Stimulated activated CD4-positive, alpha-beta T cell treated with anti-CD3 and anti-CD28 coated beads, Interleukin-1b, Interleukin-23, amount 100 ng/mL, for 48 hours (primary cell): ENCODE results near the gene IQGAP1.
"Not testable (repeated sequence)": the region's sequence is repeated elsewhere in the genome, so short reads cannot be mapped to it uniquely, and the experiment has no call there.

ENCODE experiments used
- DNase-seq: peaks from one replicate; pipeline ENCODE4 v3.0.0-alpha.2; 2020

The IQGAP1 gene

DNA sequence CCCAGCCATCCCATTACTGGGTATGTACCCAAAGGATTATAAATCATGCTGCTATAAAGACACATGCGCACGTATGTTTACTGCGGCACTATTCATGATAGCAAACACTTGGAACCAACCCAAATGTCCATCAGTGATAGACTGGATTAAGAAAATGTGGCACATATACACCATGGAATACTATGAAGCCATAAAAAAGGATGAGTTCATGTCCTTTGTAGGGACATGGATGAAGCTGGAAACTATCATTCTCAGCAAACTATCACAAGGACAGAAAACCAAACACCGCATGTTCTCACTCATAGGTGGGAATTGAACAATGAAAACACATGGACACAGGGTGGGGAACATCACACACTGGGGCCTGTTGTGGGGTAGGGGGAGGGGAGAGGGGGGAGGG, 22.3 kb downstream of the IQGAP1 start:
- not testable (repeated sequence) for DNase-seq

DNA sequence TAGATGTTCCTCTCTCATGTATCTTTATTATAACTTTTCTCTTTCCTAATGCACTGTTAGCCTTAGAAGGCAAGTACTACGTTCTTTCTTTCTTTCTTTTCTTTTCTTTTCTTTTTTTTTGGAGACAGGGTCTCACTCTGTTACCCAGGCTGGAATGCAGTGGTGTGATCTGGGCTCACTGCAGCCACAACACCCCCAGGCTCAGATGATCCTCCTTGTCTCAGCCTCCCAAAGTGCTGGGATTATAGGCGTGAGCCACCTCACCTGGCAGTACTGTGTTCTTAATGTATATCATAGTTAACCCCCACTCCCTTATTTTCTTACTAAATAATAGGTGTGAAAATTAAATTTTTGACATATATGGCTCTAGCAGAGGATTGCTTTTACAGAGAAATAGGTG, 23.1 kb downstream of the IQGAP1 start:
- no peak for DNase-seq

DNA sequence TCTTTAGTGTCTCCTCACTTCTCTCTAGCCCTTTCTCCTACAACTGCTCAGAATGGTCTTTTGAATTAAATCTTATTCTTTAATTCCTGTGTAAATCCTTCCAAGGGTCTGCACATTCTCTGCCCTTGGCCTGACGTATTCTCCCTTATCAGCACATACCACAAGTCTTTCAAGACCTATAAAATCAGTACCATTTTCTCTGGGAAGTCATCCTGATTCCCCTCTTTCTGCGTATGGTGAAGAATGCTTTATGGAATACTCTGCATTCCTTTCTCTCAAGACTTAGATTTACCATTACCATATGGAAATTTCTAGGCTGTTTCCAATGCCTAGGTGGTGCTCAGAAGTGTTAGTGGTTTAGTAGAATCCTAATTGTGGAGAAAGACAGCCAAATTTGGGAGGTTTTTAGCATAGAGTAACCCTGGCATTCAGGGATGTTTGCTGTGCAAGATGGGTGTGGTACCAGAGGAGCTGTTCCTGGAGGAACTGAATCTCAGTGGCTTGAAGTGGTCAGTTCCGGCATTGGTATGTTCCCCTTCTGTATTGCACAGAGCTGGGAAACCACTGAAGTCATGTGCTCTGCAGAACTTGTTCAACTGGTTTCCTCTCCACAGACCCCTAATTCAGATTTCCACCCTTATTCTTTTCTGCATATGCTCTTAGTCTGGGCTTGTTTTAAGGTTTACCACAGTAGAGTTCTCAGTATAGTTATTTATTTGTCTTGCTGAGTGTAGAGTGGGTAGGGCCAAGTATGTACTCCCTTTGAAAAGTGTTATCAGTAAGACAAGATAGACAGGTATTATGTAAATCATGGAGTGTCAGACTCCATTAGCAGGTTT, 24.5 kb downstream of the IQGAP1 start:
- no peak for DNase-seq

DNA sequence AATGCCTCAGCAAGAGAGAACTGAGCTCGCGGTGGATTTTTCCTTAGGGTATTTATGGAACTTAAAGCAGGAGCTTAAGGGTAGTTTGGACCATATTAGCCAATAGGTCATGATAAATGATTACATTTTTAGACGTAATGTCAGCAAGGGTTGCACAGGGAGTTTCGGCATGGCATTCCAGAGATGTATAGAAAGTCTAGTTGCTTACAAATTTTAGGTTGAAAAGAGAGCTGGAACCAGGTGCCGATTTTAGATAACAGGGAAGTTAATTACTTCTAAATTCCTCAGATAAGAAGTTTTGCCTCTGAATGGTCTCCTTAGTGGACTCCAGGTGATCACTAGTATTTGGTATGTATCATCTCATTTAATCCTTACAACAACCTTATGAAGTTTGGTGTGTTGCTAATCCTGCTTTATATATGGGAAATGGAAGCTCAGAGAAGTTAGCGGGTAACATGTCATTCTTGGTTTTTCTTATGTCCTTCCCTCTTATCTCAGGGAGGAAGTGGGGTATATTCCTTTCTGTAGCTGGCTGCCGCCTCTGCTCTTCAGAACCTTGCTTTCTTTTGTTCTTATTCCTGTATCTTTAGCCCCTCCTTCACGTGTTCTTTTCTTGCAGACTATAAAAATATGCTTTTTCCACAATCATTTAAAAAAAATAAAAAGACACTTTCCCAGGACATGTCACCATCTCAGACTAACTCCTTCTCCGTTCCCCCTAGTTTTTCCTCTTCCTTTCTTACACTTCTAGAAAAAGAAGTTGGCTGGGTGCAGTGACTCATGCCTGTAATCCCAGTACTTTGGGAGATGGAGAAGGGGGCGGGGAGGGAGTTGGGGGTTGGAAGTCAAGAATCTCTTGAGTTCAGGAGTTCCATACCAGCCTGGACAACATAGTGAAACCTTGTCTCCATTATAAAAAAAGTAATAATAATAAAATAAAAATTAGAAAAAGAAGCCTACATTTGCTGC, 25.7 kb downstream of the IQGAP1 start:
- DNase-seq: no peak

DNA sequence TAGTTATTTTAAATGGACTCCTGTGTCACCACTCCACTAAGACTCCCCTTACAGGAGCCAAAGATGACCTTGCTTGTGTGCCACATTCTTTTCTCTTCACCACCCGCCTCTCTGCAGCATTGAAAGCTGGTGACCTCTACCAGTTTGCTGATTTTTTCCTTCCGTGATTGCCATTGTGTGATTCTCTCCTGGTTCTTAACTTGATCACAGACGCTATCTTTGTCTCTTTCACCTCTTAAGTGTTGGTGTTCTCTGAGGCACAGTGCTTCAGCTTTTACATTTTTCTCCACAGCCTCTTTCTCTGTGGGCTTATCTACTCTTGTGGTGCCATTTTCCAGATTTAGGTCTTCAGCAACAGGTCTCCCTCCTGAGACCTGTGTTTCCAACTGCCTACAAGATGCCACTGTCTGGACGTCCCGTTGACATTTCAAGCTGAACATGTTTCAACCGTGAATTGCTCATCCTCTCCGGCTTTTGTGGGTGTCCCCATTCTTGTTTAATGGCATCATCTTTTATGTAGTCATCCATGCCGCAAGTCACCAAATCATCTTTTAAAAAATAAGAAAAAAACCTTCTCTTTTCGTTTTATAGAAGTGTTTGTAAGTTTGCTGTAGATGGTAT, 26.5 kb downstream of the IQGAP1 start:
- peak; percentile 57 for DNase-seq

DNA sequence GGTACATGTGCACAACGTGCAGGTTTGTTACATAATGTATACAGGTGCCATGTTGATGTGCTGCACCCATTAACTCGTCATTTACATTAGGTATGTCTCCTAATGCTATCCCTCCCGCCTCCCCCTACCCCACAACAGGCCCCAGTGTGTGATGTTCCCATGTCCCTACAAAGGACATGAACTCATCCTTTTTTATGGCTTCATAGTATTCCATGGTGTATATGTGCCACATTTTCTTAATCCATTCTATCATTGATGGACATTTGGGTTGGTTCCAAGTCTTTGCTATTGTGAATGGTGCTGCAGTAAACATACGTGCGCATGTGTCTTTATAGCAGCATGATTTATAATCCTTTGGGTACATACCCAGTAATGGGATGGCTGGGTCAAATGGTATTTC, 28.0 kb downstream of the IQGAP1 start:
- not testable (repeated sequence) for DNase-seq

DNA sequence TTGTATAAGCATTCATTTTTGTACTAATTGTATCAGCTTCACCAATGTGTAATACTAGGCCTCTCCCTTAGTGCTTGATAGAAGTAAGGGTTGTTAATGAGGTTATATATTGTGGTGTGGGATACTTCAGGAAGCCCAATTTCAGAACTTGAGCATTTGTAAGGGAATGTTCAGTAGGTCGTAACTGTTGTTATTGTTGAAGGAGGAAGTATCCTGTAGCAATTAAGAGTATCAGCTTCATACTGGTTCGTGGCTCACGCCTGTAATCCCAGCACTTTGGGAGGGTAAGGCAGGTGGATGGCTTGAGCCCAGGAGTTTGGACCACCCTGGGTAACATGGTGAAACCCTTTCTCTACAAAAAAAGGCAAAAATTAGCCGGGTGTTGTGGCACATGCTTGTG, 30.6 kb downstream of the IQGAP1 start:
- no peak for DNase-seq

DNA sequence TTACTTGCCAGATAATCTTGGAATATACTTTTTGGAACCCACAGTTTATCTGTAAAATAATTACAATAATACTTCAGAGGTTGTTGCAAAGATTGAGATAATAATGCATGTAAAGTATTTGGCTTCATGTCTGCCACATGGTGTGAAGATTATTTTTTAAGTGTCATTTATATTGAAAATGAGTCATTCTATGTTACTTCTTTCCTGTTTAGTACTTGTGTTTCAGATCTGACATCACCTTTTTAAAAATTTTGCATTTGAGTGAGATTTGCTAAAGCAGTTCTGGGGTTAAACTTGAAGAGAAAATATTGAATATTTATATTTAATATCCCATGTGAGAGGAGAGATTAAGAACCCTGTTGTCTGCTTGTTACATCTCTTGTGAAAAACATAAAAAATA, 31.2 kb downstream of the IQGAP1 start:
- DNase-seq: no peak

DNA sequence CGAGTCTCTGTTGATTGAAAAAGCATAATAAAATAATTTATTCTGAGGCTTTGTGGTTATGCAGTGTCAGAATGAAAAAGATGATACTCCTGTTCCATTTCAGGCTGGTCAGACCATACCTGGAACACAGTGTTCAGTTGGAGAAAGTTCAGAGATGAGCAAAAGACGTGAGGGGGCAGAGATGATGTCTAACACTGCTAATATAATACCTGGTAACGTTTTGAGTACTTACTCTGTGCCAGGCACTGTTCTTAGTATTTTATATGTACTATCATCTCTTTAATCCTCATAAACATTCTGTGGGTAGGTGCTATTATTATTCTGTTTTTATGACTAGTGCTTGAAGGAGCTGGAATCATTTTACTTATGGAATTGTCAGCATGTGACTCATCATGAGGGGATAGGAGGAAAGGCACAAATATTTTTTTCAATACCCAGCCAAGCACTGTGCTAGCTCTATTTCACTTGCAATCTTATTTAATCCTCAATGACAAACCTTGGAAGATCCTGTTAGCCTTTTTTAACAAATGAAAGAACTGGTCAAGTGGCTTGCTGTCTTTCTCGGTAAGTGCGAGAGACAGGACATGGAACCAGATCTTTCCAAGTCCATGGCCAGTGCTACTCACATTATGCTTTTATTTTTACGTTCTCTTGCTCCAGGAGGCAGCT, 31.8 kb downstream of the IQGAP1 start:
- DNase-seq: peak; percentile 62

DNA sequence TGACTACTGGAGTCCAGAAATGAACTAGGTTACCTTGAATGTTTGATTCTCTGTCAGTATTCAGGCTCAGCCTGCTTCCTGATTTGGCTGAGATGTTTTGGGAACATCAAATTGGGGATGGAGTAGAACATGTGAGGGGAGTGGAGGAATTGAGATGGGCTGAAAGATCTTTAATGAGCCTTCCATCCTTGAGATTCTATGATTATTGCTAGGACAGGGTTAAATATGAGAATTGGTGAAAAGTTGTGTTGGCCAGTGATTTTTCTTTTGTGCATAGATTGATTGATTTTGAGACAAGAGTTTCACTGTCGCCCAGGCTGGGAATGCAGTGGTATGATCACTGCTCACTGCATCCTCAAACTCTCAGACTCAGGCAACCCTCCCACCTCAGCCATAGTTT, 32.4 kb downstream of the IQGAP1 start:
- DNase-seq: no peak

DNA sequence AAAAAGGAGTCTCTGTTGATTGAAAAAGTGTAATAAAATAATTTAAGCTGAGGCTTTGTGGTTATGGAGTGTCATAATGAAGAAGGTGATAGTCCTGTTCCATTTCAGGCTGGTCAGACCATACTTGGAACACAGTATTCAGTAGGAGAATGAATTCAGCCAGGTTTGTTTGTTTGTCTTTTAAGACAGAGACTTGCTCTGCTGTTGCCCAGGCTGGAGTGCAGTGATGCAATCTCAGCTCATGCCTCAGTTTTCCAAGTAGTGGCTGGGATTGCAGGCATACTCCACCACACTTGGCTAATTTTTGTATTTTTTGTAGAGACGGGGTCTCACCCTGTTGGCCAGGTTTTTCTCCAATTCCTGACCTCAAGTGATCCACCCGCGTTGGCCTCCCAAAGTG, 33.5 kb downstream of the IQGAP1 start:
- no peak for DNase-seq

DNA sequence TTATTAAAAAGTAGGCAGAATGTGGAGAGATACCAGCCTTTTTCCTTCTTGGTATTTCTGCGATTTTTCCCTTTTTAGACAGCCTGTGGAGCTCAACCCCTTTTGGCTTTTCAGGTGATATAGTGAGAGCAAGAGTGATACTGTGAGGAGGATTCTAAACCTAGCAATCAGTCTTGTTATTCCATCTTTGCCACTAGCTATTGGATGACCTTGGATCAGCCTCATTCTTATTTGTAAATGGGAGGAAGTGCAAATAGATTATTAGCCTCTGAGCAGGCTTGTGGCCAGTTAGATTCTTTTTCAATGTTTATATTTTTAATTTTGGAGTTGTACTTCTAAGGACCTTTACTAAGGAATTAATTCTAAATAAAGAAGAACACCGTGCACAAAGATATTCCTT, 34.0 kb downstream of the IQGAP1 start:
- DNase-seq: no peak

DNA sequence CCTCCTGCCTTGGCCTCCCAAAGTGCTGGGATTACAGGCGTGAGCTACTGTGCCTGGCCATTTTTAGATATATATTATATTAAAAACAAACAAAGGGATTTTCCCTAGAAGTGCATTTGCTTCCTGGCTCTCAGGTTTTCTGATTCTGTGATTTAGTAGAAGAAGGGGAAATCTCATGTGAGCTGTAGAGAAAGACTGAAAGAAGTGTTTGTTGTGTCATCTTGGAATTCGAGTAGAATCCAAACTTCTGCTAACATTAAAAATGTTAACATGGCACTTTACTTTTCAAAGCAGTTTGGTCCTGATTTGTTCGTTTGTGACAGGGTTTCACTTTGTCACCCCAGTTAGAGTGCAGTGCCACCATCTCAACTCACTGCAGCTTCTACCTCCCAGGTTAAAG, 34.9 kb downstream of the IQGAP1 start:
- no peak for DNase-seq

DNA sequence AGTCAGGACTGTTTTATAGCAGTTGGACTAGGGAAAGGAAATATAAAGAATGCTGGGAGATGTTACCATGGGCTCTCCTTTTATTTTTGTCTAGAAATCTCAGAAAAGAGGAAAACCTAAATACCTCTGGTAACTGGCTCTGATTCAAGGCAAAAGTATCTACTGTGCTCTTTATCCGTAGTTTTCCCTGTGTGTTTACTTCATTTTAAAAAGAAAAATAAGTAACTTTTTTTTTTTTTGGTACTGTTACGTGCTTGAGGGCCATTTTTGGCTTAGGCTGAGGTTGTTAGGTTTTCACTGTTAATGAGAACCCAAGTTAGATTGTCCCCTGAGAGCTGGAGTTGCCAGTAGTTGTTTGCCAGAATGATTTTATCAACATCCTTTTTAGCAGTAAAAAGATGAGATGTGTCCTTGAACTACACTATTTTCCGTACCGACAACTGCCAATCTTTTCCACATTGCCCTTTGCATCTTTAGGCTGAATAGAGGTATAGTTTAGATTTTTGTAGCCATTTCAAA, 35.8 kb downstream of the IQGAP1 start:
- DNase-seq: no peak

DNA sequence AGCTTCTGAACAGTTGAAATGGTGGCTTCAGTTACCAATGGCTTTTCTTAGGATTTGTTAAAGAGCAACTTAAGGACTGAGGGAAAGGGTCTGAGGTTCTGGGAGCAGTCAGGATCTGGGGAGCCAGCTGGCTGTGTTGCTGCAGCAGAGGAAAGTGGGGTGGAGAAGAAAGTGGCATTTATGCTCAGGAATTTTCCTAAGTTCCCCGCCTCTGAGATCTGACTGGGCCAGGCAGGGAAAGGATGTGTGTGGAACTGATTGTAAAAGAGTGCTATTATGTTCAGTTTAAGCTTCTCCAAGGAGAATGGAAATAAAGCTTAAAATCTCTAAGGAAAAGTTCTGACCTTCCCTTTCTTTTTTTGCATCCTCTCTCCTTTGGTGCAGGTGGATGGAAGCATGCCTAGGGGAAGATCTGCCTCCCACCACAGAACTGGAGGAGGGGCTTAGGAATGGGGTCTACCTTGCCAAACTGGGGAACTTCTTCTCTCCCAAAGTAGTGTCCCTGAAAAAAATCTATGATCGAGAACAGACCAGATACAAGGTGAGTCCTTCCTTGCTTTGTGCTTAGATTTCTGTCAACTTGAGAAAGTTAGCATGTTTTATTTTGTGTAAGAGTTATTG, 37.8 kb downstream of the IQGAP1 start:
- DNase-seq: no peak

DNA sequence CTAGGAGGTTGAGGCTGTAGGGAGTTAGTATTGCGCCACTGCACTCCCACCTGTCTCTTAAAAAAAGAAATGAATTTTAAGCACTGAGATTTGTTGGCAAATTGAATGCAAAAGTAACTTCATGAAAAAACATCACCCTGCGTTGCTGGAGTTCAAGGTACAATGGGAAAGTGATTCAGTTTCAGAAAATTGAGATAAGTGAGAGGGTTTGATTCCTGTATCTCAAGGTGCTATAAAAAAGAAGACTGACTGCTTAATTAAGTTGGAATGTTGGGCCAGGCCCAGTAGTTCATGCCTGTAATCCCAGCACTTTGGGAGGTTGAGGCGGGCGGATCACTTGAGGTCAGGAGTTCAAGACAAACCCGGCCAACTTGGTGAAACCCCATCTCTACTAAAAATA, 39.1 kb downstream of the IQGAP1 start:
- no peak for DNase-seq

DNA sequence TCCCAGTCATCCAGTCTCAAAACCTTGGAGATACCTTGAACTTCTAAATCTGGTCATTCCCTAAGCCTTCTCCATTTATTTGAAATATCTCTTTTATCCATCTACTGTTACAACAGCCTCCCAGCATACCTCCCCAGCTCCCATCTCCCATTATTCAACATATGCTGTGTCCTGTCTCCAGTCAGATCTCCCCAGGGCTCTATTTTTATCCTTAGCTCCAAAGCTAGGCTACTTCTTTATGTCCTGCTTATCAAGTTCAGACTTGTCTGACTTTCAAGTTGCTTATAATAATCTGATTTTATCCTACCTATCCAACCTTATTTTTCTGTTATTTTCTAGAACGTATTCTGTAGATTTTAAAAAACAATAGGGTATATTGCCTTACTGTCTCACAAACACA, 44.2 kb downstream of the IQGAP1 start:
- DNase-seq: no peak

DNA sequence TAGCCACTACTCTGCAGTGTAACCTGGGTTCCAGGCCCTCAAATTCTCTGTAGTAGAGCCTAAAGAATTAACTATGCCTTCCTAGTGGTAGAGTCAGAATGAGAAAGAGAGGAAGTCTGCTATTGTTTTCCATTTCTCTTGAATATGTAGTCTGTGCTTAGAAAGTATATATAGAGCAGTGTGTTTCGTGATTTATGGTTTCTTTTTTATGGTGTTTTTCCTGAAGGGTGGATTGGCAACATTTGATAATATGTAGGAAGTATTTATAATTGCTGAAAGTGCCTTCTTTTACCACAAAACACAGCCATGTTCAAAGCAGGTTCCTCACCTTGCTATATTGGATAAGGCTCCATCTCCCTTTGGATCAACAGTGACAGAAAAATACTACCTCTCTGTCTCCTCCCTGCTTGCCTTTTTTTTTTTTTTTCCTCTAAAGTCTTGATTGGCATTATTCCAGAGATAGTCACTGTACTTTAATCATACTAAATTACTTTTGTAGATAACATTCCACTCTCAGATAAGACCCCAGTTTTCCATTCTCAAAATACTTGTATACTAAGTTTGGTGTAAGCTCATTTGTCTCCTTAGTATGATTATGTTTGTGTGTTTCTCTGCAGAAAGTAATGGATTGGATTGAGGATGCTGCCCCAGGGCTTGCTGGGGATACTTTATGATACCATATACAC, 47.8 kb downstream of the IQGAP1 start:
- no peak for DNase-seq

DNA sequence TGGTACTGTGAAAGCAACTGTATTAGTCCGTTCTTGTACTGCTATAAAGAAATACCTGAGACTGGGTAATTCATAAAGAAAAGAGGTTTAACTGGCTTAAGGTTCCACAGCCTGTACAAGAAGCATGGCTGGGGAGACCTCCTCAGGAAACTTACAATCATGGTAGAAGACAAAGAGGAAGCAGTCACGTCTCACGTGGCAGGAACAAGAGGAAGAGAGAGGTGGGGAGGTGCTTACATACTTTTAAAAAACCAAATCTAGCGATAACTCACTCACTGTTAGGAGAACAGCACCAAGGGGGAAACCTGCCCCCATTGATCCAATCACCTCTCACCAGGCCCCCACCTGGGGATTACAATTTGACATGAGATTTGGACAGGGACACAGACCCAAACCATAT, 48.9 kb downstream of the IQGAP1 start:
- DNase-seq: no peak

DNA sequence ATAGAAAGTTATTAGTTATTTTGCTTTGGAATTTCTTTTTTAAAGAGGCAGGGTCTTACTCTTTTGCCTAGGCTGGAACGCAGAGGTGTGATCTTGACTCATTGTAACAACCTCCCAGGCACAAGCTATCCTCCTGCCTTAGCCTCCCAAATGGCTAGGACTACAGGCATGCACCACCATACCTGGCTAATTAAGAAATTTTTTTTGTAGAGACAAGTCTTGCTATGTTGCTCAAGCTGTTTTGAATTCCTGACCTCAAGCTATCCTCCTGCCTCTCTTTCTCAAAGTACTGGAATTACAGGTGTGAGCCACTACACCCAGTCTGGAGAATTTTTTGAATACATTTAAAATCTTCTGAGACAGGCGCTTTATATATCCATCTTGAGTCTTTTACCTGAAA, 49.5 kb downstream of the IQGAP1 start:
- no peak for DNase-seq

DNA sequence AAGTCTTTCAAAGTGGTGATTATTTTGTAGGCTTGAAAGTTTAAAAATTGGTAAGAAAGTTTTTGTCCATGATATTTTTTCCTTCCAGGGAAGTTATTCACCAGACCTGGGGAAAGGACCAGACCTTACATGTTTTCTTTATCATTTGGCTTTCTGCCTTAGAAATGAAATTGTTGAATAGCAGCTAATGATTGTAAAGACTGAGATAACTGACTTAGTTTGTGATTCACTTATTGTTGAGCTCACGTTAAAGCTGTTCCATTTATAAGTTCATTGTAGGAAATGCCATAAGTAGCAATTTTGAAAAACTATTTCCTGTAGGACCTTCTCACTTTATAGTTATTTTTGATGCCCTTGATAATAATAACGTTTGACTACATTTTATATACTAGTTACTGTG, 51.9 kb downstream of the IQGAP1 start:
- DNase-seq: no peak

DNA sequence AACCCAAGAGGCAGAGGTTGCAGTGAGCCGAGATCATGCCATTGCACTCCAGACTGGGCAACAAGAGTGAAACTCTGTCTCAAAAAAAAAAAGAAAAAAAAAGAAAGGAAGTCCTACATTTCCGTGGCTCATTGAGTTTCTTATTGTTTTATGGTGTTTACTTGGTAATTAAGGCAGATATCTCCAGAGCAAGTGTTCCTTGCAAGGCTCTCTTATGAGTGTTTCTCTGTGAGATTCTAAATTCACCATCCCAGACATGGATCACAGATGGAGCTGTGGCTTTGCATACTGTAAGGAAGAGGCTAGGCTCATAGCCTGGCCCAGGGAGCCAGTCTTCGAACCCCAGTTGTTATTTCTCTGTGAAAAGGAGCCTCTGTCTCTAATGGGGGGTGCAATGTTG, 53.0 kb downstream of the IQGAP1 start:
- DNase-seq: no peak
